ENCODE data around the gene KIAA0319L. TPM values are rescaled to one million over a fixed set of nuclear protein-coding genes. Genes with fewer than 3 reads are reported as not detected.

The KIAA0319L gene
- total RNA-seq, 4 donors from 2014 or later = 27.6 to 72.1 (median 53.8) TPM

DNA sequence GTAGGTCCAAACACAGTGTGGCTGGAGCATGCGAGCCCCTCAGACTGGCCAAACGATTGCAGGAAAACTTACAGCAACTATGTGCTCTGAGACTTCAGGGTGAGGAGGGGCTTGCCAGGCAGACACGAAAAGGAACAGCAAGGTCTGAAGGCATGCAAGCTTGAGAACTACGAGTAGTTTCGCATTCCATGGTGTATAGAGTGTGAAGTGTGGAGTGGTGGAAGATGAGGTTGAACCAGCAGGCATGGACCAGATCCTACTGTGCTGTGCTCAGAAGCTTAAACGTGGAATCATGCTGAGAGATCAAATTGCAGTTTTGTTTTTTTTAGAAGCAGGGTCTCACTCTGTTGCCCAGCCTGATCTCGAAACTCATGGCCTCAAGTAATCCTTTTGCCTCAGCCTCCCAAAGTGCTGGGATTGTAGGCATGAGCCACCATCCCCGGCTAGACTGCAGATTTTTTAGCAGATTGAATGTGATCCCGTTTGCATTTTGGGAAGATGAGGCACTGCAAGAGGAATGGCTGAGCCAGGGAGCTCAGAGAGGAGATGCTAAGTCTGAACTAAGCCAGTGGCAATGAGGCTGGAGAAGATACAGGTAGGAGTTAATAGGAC lies 10.8 kb upstream of the KIAA0319L start:
- Histone ChIP-seq H3K9me3 (no peaks in the 10 kb centered on the region), H3K36me3 (no peaks in the 10 kb centered on the region), H3K27ac (no peak overlapping the region), H3K27me3 (no peaks in the 10 kb centered on the region), H3K4me1 (peaks cover 0 to 3% of the 10 kb centered on the region in 2 donors), H3K4me3 (no peak overlapping the region)
- DNase-seq = no peak
- intact Hi-C loops (cut with DNase I; ENCODE audit: low total_unique reads) = loop anchor here (5.0 kb wide), 1 partner anchor 159 kb away; no protein-coding TSS in a partner anchor
- no peak for TF ChIP-seq POLR2A (IDR thresholded peaks at IDR 0.05)
- TF ChIP-seq, protein P1, sequence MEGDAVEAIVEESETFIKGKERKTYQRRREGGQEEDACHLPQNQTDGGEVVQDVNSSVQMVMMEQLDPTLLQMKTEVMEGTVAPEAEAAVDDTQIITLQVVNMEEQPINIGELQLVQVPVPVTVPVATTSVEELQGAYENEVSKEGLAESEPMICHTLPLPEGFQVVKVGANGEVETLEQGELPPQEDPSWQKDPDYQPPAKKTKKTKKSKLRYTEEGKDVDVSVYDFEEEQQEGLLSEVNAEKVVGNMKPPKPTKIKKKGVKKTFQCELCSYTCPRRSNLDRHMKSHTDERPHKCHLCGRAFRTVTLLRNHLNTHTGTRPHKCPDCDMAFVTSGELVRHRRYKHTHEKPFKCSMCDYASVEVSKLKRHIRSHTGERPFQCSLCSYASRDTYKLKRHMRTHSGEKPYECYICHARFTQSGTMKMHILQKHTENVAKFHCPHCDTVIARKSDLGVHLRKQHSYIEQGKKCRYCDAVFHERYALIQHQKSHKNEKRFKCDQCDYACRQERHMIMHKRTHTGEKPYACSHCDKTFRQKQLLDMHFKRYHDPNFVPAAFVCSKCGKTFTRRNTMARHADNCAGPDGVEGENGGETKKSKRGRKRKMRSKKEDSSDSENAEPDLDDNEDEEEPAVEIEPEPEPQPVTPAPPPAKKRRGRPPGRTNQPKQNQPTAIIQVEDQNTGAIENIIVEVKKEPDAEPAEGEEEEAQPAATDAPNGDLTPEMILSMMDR (IDR thresholded peaks at IDR 0.05) = no peak

DNA sequence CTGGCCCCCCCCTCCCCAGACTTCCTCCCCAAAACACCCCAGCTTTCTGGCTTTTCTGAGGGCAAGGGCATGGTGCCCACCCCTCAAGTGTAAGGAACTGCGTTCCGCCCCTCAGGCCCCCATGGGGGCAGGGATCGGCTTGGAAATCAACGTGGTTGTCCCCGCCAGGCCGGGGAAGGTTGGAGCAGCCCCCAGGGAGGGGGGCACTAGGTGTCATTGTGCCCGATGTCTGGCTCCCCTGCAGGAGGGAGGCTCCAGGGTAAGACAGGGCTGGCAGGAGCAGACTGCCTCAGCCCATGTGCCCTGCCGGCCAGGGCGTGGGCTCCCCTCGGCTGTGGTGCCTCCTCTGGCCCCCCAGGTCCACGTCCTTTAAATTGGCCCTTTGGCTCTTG lies 8.5 kb upstream of the KIAA0319L start:
- H3K36me3 ChIP-seq = no peaks in the 10 kb centered on the region
- H3K9me3 ChIP-seq = no peaks in the 10 kb centered on the region
- no peaks in the 10 kb centered on the region for H3K27me3 ChIP-seq
- DNase-seq = no peak
- intact Hi-C loops (cut with DNase I; ENCODE audit: low total_unique reads) = loop anchor here (5.0 kb wide), 1 partner anchor 162 kb away; no protein-coding TSS in a partner anchor
- H3K4me1 ChIP-seq = peaks cover 0 to 4% of the 10 kb centered on the region in 2 donors
- H3K4me3 ChIP-seq = no peak overlapping the region
- TF ChIP-seq, protein P1 (IDR thresholded peaks at IDR 0.05) = no peak
- H3K27ac ChIP-seq = no peak overlapping the region

DNA sequence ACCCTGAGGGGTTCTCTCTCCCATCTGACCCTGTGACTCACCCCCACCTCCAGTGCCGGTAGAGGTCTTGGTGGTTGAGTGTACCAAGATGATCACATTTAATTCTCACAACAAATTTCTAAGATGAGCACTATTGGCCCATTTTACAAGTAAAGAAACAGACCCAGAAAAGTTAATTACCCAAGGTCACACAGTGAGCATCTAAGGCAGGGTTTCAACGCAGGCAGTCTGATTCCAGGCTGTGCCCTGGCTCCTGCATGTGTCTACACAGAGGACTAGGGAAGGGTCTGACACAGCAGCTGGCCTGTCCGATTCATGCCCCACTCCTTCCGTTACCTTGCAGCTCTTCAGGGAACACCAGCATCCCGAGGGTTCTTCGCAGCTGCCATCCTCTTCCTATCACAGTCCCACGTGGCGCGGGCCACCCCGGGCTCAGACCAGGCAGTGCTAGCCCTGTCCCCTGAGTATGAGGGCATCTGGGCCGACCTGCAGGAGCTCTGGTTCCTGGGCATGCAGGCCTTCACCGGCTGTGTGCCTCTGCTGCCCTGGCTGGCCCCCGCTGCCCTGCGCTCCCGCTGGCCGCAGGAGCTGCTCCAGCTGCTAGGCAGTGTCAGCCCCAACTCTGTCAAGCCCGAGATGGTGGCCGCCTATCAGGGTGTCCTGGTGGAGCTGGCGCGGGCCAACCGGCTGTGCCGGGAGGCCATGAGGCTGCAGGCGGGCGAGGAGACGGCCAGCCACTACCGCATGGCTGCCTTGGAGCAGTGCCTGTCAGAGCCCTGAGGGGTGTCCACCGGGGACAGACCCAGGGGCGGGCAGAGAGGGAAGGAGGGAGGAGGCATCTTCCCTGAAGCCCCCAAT lies 7.9 kb upstream of the KIAA0319L start:
- Histone ChIP-seq H3K9me3 (no peaks in the 10 kb centered on the region), H3K4me1 (peaks cover 0 to 9% of the 10 kb centered on the region in 2 donors), H3K27me3 (no peaks in the 10 kb centered on the region), H3K36me3 (no peaks in the 10 kb centered on the region), H3K4me3 (no peak overlapping the region), H3K27ac (no peak overlapping the region)
- TF ChIP-seq POLR2A (IDR thresholded peaks at IDR 0.05) = no peak
- TF ChIP-seq, protein P1 (IDR thresholded peaks at IDR 0.05) = no peak
- no peak for DNase-seq
- intact Hi-C loops (cut with DNase I; ENCODE audit: low total_unique reads) = loop anchor here (5.0 kb wide), 2 partner anchors 113 to 162 kb away; no protein-coding TSS in a partner anchor

DNA sequence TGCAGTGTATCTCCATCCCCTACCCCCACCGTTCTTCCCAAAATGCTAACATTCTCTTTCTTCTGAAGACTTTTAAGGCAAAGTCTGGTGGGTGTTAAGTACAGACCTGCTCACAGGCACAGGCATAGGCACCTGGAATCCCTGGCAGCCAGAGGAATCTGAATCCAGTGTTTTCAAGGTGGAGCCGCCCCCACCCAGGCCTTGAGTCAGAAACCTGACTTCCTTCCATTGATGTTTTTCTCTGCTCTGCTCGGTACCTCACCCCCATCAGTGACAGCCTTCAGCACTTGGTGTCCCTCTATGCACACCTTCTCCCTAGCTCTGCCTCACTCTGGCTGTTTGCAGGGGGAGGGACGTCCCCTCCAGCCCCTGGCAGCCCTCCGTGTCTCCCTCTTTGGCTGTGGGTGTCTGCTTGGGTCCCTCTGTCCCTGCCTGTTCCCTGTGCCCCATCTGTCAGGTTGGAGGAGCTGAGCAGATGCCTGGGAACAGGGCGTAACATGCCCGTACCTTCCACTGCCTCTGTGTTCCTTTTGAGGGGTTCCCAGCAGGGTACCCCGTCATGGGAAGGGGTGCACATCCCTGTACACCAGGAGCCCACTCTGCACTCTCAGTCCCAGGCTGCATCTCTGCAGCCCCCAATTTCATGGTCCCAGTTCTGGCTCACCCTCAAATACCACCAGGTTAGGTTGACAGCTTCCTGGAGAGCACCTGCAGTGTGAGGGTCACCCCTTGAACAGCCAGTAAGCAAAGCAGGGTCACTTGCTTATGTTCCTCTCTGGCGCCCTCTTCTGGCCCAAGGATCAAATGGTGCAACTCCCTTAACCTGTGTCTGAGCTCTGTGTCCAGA lies 7.1 kb upstream of the KIAA0319L start:
- Histone ChIP-seq H3K27ac (no peak overlapping the region), H3K36me3 (no peaks in the 10 kb centered on the region), H3K4me3 (no peak overlapping the region), H3K9me3 (no peaks in the 10 kb centered on the region), H3K27me3 (no peaks in the 10 kb centered on the region), H3K4me1 (peaks cover 0 to 9% of the 10 kb centered on the region in 2 donors)
- intact Hi-C loops (cut with DNase I; ENCODE audit: low total_unique reads) = loop anchor here (5.0 kb wide), 1 partner anchor 112 kb away; no protein-coding TSS in a partner anchor
- DNase-seq = peak; percentile 70 to 77
- TF ChIP-seq, protein P1 (IDR thresholded peaks at IDR 0.05) = peak; percentile 58 to 68 (median 64)
- no peak for TF ChIP-seq POLR2A (IDR thresholded peaks at IDR 0.05)

Data from uterus (tissue), 4 donors.